GM12874 (cell line): ENCODE measurements around the gene TANK.

Experiments
- TF ChIP-seq, protein P1 (sequence below): IDR thresholded peaks from 2 replicates; pipeline ENCODE4 v1.5.1; 2011; ENCODE audit warnings: low read depth, mild to moderate bottlenecking, control low read depth, low read length, moderate library complexity; ENCODE audit not compliant: insufficient read depth

The TANK gene

DNA sequence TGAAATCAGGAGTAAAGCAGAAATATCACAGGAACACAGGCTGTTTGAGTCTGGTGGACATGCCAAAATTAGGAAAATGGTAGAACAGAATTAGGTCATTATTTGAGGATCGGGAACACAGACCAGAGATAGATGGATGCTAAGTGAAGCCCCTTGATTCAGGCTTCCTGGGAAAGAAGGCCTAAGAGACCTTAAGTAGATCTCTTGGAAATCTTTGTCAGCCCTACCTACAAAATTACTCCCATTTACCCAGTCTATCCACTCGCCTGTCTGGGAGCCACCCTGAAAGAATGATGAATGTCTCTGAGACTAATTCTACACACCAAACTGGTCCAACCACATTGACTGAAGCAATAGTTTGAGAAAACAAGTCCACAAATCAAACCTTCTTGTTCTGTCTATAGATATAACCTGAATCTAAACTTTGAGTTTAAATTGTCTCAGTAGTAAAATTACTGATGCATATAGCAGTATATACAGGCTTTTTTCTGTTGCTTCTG, 36.6 kb upstream of the TANK start:
- TF ChIP-seq, protein P1, sequence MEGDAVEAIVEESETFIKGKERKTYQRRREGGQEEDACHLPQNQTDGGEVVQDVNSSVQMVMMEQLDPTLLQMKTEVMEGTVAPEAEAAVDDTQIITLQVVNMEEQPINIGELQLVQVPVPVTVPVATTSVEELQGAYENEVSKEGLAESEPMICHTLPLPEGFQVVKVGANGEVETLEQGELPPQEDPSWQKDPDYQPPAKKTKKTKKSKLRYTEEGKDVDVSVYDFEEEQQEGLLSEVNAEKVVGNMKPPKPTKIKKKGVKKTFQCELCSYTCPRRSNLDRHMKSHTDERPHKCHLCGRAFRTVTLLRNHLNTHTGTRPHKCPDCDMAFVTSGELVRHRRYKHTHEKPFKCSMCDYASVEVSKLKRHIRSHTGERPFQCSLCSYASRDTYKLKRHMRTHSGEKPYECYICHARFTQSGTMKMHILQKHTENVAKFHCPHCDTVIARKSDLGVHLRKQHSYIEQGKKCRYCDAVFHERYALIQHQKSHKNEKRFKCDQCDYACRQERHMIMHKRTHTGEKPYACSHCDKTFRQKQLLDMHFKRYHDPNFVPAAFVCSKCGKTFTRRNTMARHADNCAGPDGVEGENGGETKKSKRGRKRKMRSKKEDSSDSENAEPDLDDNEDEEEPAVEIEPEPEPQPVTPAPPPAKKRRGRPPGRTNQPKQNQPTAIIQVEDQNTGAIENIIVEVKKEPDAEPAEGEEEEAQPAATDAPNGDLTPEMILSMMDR: no peak

DNA sequence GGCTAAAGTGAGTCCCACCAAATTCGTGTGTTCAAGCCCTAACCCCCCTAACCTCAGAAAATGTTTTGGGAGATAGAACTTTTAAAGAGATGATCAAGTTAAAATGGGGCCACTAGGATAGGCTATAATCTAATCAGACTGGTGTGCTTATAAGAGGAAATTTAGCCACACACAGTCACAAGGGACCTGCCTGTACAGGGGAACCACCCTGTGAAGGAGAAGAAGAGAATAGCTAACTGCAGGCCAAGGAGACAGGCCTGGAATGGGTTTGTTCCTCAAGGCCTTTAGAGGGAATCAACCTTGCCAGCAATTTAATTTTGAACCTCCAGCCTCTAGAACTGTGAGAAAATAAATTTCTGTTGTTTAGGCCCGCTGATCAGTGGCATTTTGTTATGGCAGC, 36.0 kb upstream of the TANK start:
- TF ChIP-seq, protein P1: no peak

DNA sequence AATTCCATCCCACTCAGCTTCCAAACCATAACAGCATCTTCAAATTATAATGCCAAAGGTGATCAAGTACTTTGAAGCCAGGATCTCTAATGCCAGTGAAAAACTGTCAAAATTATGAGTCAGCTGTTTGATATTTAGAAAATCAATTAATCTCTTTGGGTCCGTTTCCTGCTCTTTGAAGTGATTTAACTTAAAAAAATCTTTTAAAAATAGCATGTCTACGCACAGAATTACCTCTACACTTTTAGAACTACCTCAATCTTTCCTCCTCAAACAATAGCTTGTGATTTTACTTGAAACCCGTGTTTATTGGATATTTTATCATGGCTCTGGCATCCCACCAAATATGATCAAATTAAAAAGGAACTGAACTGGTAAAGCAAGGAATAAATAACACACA, 31.3 kb upstream of the TANK start:
- TF ChIP-seq, protein P1: no peak

DNA sequence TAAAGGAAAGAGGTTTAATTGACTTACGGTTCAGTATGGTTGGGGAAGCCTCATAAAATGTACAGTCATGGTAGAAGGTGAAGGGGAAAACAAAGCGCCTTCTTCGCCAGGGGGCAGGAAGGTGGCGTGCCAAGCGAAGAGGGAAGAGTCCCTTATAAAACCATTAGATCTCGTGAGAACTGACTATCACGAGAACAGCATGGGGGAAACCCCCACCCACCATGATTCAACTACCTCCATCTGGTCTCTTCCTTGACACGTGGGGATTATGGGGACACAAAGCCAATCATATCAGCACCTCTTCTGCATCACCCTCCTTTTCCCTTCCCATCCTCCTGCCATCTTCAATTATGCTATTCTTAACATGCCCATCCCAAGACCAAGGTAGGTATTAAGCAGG, 29.9 kb upstream of the TANK start:
- TF ChIP-seq, protein P1: no peak

DNA sequence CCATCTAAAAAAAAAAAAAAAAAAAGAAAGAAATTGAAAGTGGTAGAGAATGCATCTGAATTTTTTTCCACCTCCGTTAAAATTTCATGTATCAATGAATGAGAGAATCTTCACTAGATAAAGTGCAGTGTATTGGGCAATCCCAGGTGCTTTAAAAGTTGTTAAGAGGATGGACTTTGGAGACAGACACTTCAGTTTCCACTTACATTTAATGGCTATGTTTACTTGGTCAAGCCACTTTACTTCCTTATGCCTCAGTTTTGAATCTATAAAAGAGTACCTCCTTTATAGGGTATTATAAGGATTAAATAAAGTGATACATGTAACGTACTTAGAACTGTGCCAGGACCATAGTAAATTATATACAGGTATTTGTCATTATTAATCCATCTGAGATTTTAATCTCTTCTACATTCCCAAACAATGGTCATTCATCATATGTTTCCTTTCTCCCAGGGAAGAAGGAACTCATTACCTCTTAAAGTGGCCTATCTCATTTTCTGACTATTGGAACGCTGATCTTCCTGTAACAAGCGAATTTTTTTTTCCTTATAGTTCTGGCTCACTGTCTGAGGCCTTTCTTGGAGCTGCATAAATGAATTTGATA, 29.1 kb upstream of the TANK start:
- TF ChIP-seq, protein P1: no peak

DNA sequence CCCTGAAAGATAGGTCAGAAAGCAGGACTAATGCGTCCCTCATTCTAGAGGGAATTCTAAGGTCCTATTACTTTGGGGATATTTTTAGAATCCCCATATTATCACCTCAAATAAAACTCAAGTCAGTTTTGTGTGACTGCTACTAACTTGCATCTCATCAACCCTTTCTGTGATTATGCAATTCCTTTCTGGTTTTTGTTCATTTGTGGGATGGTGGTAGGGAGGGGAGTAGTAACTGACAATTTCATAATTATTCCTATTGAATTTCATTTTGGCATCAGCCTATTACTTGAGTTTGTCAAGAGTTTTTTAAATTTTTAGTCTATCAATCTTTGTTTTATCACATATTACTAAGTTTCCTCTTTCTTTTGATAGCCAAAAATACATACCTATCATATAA, 28.4 kb upstream of the TANK start:
- TF ChIP-seq, protein P1: no peak

DNA sequence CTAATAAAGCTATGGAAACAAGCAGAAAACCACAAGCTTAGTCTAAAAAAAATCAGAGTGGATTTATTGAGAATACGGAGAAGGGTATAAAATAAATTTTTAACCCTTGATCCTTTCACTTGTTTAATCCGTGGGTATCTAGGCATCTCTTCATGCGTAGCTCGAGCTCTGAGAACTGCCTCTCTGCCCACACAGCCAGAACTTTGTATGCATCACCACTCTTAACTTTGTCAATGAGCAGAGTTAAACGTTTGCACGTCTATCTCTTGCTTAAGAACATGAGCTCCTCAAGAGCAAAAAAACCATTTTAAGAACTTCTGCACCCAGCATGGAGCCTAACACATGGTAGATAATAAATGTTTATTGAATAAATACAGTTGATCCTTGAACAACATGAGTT, 26.9 kb upstream of the TANK start:
- TF ChIP-seq, protein P1: no peak
